DMS 273 (cell line): Measurements from ENCODE around the gene QSOX2.
A peak's percentile ranks its signal among the peaks of the same experiment; 100 is the strongest.

Source experiments
- DNase-seq: peaks from one replicate; lab custom pipeline; 2025; ENCODE audit not compliant: unreplicated experiment; lab: John Stamatoyannopoulos, UW

Gene QSOX2

GRCh38 chr9:136283291-136284235 is 38.0 kb upstream of the QSOX2 start:
- DNase-seq = peak; percentile 91

- no peak for DNase-seq
Measured at GRCh38 chr9:136282272-136282861, 36.8 kb upstream of the QSOX2 start.

GRCh38 chr9:136281421-136282271 is 36.0 kb upstream of the QSOX2 start:
- no peak for DNase-seq

GRCh38 chr9:136280535-136281315 is 35.1 kb upstream of the QSOX2 start:
- DNase-seq = no peak

- no peak for DNase-seq
Measured at GRCh38 chr9:136279471-136279870, 33.9 kb upstream of the QSOX2 start.

GRCh38 chr9:136278894-136279293 is 33.3 kb upstream of the QSOX2 start:
- DNase-seq = no peak

- no peak for DNase-seq
Measured at GRCh38 chr9:136278221-136278620, 32.6 kb upstream of the QSOX2 start.

GRCh38 chr9:136277746-136278145 is 32.1 kb upstream of the QSOX2 start:
- DNase-seq = no peak

GRCh38 chr9:136276716-136277115 is 31.1 kb upstream of the QSOX2 start:
- no peak for DNase-seq

- DNase-seq = peak; percentile 42
Measured at GRCh38 chr9:136275655-136276429, 30.2 kb upstream of the QSOX2 start.

- DNase-seq = no peak
Measured at GRCh38 chr9:136274786-136275654, 29.4 kb upstream of the QSOX2 start.

- no peak for DNase-seq
Measured at GRCh38 chr9:136273921-136274785, 28.5 kb upstream of the QSOX2 start.

- DNase-seq = no peak
Measured at GRCh38 chr9:136273244-136273865, 27.7 kb upstream of the QSOX2 start.

GRCh38 chr9:136270173-136270705 is 24.6 kb upstream of the QSOX2 start:
- DNase-seq = no peak

GRCh38 chr9:136268735-136269134 is 23.1 kb upstream of the QSOX2 start:
- no peak for DNase-seq

- no peak for DNase-seq
Measured at GRCh38 chr9:136268318-136268717, 22.7 kb upstream of the QSOX2 start.
